Activated CD8-positive, alpha-beta memory T cell treated with anti-CD3 and anti-CD28 coated beads, Interleukin-2, amount 50 U/mL, for 24 hours (primary cell): ENCODE data around the gene NEDD4L.
"Not testable (repeated sequence)": the region's sequence is repeated elsewhere in the genome, so short reads cannot be mapped to it uniquely, and the experiment has no call there.

Experiments
- DNase-seq: peaks from one replicate; pipeline ENCODE4 v3.0.0-alpha.2; 2020; ENCODE audit errors: extremely low read depth

NEDD4L gene

DNA sequence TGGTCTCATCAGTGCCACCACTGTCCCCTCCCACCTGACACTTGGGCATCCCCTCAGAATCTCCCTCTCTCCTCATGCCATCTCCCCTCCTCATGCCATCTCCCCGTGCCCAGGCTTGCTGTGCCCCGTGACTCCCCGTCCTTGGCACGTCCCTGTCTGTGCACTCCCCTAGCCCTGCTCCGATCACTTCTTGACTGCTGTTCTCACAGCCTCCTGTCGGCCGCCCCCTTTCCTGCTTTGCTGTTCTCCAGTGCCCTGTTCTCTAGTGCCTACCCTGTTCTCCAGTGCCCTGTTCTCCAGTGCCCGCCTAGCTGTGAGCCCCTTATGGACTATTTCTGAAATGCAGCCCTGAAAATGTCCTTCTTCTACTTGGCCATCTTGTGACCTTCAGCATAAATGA is 331.0 kb downstream of the NEDD4L start:
- no peak for DNase-seq

GRCh38 chr18:58378411-58379379 is 334.7 kb downstream of the NEDD4L start:
- DNase-seq = no peak

DNA sequence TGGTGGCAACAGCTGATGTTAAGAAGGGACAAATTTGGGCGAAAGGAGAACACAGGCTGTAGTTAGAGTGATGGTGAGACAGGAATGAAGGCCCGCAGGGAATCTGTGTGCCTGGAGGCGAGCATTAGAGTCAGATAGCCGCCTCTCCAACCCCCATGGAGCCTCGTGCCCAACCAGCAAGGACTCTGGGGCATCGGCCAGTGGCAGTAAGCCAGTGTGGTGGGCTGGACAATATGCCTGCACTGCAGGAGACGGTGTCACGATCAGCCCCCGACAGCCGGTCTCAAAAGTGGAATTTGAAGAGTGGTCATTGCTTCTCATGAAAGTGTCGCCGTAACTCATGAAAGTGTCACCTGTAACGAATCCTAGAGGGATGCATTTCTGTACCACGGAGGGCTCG is 335.4 kb downstream of the NEDD4L start:
- no peak for DNase-seq

GRCh38 chr18:58380113-58380512 is 336.1 kb downstream of the NEDD4L start:
- DNase-seq = not testable (repeated sequence)

- no peak for DNase-seq
Observed at GRCh38 chr18:58381676-58382411, 337.8 kb downstream of the NEDD4L start.

DNA sequence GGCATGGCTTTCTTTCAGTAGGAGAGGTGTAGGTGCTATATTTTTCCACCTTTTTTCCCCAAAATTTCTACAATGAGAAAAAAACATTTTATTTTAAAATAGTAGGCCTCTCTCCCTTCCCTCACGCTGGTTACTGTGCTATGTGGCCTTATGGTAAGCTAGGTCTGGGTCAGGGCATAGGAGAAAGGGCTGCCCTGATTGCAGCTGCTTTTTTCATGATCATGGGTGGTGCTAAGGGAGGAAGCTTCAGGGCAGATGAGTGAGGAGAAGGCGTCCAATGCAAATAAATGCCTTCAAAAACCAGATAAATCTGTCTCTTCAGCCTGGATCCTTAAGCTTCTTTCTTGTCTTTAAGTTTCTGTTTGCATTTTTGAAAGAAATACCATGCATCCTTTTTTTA is 338.4 kb downstream of the NEDD4L start:
- no peak for DNase-seq

GRCh38 chr18:58385472-58385871 is 341.4 kb downstream of the NEDD4L start:
- no peak for DNase-seq

DNA sequence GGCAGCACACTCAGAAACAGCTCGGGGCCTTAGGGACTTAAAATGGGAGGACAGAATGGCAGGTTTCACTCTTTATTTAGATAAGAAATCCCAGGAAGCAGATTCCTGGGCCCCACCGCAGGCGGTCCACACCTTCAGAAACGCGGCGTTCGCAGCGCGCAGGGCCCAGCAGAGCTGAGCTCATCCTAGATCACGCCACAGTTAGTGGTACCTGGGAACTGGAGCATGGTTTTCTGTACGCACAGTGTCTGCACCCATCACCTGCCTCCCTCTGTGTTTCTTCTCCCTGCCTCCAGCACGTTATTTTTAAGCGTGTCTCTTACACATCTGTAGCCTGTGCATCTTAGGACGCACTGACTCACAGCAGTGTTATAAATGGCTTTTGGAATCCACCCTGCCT is 342.8 kb downstream of the NEDD4L start:
- DNase-seq = no peak

DNA sequence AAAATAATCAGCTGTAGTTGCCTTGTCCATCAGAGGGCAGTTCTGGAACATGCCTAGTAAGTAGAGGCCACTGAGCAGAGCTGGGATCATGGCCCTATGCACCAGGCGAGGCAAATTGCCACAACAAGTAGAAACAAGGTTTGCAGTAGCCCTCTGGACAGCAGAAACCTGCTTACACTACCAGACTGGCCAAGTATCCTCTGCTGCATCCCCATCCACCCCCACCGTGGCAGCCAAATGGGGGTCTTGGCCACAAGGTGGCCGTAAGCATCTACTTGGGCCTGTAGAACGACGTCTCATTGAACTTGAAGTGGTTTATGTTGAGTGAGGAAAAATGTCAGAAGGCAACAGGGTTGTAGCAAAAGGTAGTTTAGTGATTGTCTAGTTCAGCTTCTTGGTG is 343.7 kb downstream of the NEDD4L start:
- DNase-seq = no peak

DNA sequence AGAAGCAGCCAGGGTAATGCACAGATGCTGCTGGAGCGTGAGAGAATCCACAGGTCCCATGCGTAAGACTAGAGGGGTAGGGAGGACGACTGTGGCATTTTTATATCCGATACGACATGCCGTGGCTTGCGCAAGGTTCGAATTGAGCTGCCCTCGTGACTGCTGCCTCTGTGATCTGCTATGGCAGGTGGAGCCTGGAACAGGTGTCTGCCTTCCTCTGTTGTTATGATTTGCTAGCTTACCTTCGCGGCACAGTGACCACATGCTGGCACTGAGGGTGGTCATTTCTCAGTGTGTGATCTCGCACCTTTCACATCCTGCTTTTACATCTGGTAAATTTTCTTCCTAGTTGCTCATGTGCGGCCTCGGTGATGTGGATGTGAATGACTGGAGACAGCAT is 344.7 kb downstream of the NEDD4L start:
- DNase-seq = no peak

- DNase-seq = no peak
Observed at GRCh38 chr18:58389745-58390144, 345.7 kb downstream of the NEDD4L start.

GRCh38 chr18:58390399-58390798 is 346.4 kb downstream of the NEDD4L start:
- no peak for DNase-seq

DNA sequence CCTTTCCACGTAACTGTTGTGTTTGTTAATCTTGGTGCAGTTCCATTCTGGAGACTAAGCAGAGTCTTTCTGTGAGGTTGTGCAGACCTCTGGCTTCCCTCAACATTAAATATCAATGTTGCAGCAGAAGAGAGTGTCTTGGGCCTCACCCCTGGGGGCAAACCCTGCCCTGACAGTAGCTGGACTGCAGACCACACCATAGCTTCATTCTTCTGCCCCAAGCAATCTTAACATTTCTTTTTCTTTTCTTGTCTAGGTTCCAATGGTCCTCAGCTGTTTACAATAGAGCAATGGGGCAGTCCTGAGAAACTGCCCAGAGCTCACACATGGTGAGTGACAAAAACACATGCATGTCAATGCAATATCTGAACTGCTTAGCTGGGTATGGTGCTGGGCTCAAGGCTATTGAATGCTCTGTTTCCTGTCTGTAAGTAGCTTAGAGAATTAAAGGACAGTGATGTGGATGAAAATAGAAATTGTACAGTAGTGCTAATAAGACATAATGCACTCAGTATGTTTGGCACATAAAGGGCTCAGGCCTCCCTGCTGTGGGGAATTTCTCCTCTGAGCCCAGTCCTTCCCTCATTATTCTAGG is 347.3 kb downstream of the NEDD4L start:
- no peak for DNase-seq

- no peak for DNase-seq
Observed at GRCh38 chr18:58391932-58392323, 347.9 kb downstream of the NEDD4L start.

DNA sequence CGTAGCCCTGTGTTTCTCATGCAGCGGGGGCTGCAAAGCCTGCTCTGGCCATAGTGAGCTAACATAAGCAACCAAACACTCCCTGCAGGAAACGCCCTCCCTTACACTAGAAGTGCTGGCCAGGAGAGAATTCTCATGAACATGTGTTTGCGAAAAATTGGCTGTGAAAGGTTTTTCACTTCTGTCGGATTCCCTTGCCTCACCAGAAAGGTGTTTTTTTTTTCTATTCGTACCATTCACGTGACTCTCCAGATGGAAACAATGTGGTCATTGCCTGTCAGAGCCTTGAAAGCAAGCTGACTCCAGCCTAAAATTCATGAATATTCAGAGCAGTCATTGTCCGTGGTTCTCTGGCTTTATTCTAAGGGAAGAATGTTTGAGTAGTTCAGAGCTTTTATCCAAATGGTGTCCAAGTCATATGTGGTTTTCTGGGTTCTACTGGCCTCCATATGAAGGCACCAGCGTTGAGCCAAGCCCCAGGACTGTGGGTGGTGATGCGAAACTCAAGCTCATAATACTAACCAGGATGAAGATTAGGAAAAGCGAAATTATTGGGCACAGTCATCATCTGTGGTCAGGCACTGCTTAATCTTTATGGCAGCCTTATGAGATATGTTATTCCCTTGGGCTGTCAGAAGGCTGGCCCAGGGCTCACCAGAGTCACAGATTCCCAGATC is 348.4 kb downstream of the NEDD4L start:
- no peak for DNase-seq

DNA sequence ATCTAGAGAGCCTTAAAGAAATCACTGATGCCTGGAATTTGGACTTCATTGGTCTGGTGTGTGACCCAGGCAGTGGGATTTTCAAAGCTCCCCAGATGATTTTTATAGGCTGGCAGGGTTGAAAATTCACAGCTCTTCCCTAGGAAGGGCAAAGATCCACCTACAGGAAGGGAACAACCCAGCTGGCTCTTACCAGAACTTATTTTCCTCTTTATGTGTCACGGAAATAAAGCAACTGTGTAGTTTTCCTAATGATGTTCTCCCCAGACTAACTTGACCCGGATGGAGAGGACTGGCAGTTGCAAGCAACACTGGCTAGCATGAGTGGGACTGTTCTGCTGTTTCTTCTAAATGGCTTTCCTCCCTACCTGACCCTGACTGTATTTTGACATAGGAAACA is 349.3 kb downstream of the NEDD4L start:
- DNase-seq = no peak

DNA sequence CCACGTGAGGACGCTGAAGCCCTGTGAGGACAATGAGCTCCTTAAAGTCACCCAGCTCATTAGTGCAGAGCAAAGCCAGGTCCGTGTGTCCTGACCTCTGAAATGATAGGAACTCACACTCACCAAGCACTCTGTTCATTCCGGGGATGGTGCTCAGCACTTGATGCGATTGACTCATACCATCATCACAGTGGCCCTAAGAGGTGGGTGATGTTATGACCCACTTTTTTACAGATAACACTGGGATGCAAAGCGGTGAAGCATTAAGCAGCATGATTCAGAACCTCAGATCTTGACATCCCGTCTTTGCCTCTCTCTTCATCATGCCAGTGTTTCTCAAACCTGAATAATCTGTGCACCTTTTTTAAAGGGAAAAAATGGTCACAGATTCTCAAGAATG is 350.0 kb downstream of the NEDD4L start:
- no peak for DNase-seq

GRCh38 chr18:58394602-58395425 is 350.8 kb downstream of the NEDD4L start:
- DNase-seq = no peak

DNA sequence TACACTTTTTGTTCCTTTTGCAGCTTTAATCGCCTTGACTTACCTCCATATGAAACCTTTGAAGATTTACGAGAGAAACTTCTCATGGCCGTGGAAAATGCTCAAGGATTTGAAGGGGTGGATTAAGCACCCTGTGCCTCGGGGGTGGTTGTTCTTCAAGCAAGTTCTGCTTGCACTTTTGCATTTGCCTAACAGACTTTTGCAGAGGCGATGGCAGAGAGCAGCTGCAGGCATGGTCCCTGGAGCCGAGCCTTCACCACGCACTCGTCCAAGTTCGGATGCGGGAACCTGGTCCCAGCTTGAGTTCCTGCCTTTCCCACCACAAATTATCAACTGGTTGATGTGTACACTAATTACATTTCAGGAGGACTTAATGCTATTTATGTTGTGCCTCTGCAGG is 352.1 kb downstream of the NEDD4L start:
- no peak for DNase-seq

- DNase-seq = no peak
Observed at GRCh38 chr18:58396966-58397365, 352.9 kb downstream of the NEDD4L start.
